GM23248 (cell line): Measurements from ENCODE around the gene RER1.

Experiments
- EZH2 ChIP-seq: fragments of 200-600 bp; sonication (generic); IDR thresholded peaks from 2 replicates; pipeline ENCODE4 v1.6.1; 2018; ENCODE audit warnings: antibody characterized with exemption, mild to moderate bottlenecking; ENCODE audit not compliant: insufficient read depth, poor library complexity, severe bottlenecking
- EZH2phosphoT487 ChIP-seq: fragments of 200-600 bp; sonication (generic); IDR thresholded peaks from 2 replicates; pipeline ENCODE4 v1.6.1; 2018; ENCODE audit warnings: antibody characterized with exemption, moderate library complexity, mild to moderate bottlenecking, low read depth; ENCODE audit not compliant: insufficient read depth

GRCh38 chr1:2399890-2400575 is 8.4 kb downstream of the RER1 start:
- TF ChIP-seq EZH2phosphoT487 (no peak), EZH2 (no peak)
